ENCODE measurements around the gene DYNC1LI2. TPM values are rescaled to one million over a fixed set of nuclear protein-coding genes. Genes with fewer than 3 reads are reported as not detected.

DYNC1LI2 gene
- total RNA-seq, 2 donors from 2014 or later, result 76.9 to 89.6 TPM

GRCh38 chr16:66746048-66746447 lies 5.4 kb downstream of the DYNC1LI2 start:
- no peak overlapping the region for H3K27ac ChIP-seq
- H3K4me3 ChIP-seq, result no peak overlapping the region
- peaks cover 0 to 44% of the 10 kb centered on the region in 2 donors for H3K4me1 ChIP-seq
- no peaks in the 10 kb centered on the region for H3K27me3 ChIP-seq
- peaks cover 44% of the 10 kb centered on the region for H3K36me3 ChIP-seq
- no peak for TF ChIP-seq CTCF (IDR thresholded peaks at IDR 0.05)
- no peak for DNase-seq (ENCODE audit: low spot score)
- no peaks in the 10 kb centered on the region for H3K9me3 ChIP-seq

- H3K4me3 ChIP-seq, result no peak overlapping the region
- H3K36me3 ChIP-seq, result peaks cover 51% of the 10 kb centered on the region
- DNase-seq (ENCODE audit: low spot score), result no peak
- no peak for TF ChIP-seq CTCF (IDR thresholded peaks at IDR 0.05)
- H3K4me1 ChIP-seq, result peaks cover 0 to 48% of the 10 kb centered on the region in 2 donors
- no peaks in the 10 kb centered on the region for H3K9me3 ChIP-seq
- H3K27me3 ChIP-seq, result no peaks in the 10 kb centered on the region
- peak overlapping the region; percentile 80 to 86 for H3K27ac ChIP-seq
Measured at GRCh38 chr16:66741950-66742808, 9.2 kb downstream of the DYNC1LI2 start.

- TF ChIP-seq CTCF (IDR thresholded peaks at IDR 0.05), result no peak
- Histone ChIP-seq H3K27me3 (no peaks in the 10 kb centered on the region), H3K27ac (peak overlapping the region; percentile 80 to 86), H3K36me3 (peaks cover 55% of the 10 kb centered on the region), H3K4me3 (no peak overlapping the region), H3K4me1 (peaks cover 0 to 40% of the 10 kb centered on the region in 2 donors), H3K9me3 (no peaks in the 10 kb centered on the region)
- peak; percentile 93 for DNase-seq (ENCODE audit: low spot score)
Measured at GRCh38 chr16:66741169-66741900, 10.1 kb downstream of the DYNC1LI2 start.

GRCh38 chr16:66740533-66740932 lies 10.9 kb downstream of the DYNC1LI2 start:
- Histone ChIP-seq H3K4me3 (no peak overlapping the region), H3K27ac (peak overlapping the region; percentile 80 to 86), H3K27me3 (no peaks in the 10 kb centered on the region), H3K9me3 (no peaks in the 10 kb centered on the region), H3K36me3 (peaks cover 58% of the 10 kb centered on the region), H3K4me1 (peaks cover 0 to 40% of the 10 kb centered on the region in 2 donors)
- no peak for DNase-seq (ENCODE audit: low spot score)
- no peak for TF ChIP-seq CTCF (IDR thresholded peaks at IDR 0.05)

GRCh38 chr16:66740010-66740409 lies 11.4 kb downstream of the DYNC1LI2 start:
- no peaks in the 10 kb centered on the region for H3K27me3 ChIP-seq
- peaks cover 58% of the 10 kb centered on the region for H3K36me3 ChIP-seq
- H3K4me1 ChIP-seq, result peaks cover 0 to 40% of the 10 kb centered on the region in 2 donors
- peak; percentile 42 to 66 for TF ChIP-seq CTCF (IDR thresholded peaks at IDR 0.05)
- H3K27ac ChIP-seq, result peak overlapping the region; percentile 80 to 86
- no peak overlapping the region for H3K4me3 ChIP-seq
- no peak for DNase-seq (ENCODE audit: low spot score)
- no peaks in the 10 kb centered on the region for H3K9me3 ChIP-seq

All from right atrium auricular region (tissue), 2 donors.